ENCODE measurements around the gene APBB1IP. TPM values are rescaled to one million over a fixed set of nuclear protein-coding genes. Genes with fewer than 3 reads are reported as not detected.

The APBB1IP gene
- total RNA-seq, 4 donors from 2014 or later = 1.2 to 2.4 (median 1.9) TPM; not detected in 1

GRCh38 chr10:26408858-26409494 lies 29.2 kb upstream of the APBB1IP start:
- Histone ChIP-seq H3K36me3 (no peaks in the 10 kb centered on the region), H3K9me3 (no peaks in the 10 kb centered on the region), H3K4me3 (no peak overlapping the region), H3K27me3 (no peaks in the 10 kb centered on the region), H3K4me1 (no peaks in the 10 kb centered on the region), H3K27ac (no peak overlapping the region)
- TF ChIP-seq POLR2A (IDR thresholded peaks at IDR 0.05) (no peak), CTCF (IDR thresholded peaks at IDR 0.05) (no peak)
- intact Hi-C loops (cut with DNase I; ENCODE audit: low total_unique reads) = no loop called here
- DNase-seq = no peak

- H3K27me3 ChIP-seq = no peaks in the 10 kb centered on the region
- H3K27ac ChIP-seq = no peak overlapping the region
- DNase-seq = no peak
- intact Hi-C loops (cut with DNase I; ENCODE audit: low total_unique reads) = no loop called here
- H3K4me3 ChIP-seq = no peak overlapping the region
- H3K4me1 ChIP-seq = no peaks in the 10 kb centered on the region
- no peak for TF ChIP-seq POLR2A (IDR thresholded peaks at IDR 0.05)
- H3K9me3 ChIP-seq = no peaks in the 10 kb centered on the region
- H3K36me3 ChIP-seq = no peaks in the 10 kb centered on the region
Measured at GRCh38 chr10:26410356-26410755, 27.8 kb upstream of the APBB1IP start.

GRCh38 chr10:26412932-26413331 lies 25.2 kb upstream of the APBB1IP start:
- no peak overlapping the region for H3K4me3 ChIP-seq
- intact Hi-C loops (cut with DNase I; ENCODE audit: low total_unique reads) = no loop called here
- no peak for TF ChIP-seq CTCF (IDR thresholded peaks at IDR 0.05)
- DNase-seq = no peak
- H3K36me3 ChIP-seq = no peaks in the 10 kb centered on the region
- H3K4me1 ChIP-seq = no peaks in the 10 kb centered on the region
- no peaks in the 10 kb centered on the region for H3K9me3 ChIP-seq
- H3K27ac ChIP-seq = no peak overlapping the region
- H3K27me3 ChIP-seq = no peaks in the 10 kb centered on the region

DNA sequence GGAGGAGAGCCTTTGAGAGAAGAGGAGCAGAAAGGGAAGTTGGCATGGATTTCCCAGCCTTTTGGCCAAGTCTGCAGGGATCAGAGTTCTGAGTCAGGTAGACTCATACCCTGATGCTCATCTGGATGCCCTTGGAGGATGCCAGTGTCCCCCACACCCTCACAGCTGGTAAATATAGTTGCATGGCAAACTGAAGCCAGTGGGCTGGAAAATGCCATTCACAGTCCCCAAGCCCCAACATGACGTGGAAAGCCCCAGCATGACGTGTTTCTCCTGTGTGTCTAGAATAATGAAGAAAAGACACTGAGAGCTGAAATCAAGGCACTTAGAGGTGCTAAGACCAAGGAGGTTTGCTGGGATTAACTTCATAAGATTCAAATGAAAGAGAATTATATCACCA lies 24.8 kb upstream of the APBB1IP start:
- no peak for DNase-seq
- H3K4me3 ChIP-seq = no peak overlapping the region

DNA sequence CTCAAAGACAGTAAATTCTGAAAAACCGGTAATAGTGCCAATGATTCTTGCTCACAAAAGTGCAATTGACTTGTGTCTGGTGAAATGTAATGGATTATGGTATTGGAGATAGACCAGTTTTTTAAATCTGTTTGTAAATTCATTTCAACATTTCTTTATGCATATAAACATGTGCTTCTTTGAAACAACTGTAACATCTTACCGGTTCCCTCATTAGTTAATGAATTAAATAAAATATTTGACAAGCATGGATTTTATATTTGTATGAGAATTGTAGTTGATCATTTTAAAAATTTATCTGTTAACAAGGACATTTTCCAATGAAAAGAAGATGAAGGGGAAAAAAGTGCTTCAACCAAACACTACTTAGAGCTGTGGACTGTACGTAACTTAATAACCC lies 21.0 kb upstream of the APBB1IP start:
- Histone ChIP-seq H3K4me3 (no peak overlapping the region), H3K36me3 (no peaks in the 10 kb centered on the region), H3K9me3 (no peaks in the 10 kb centered on the region), H3K27ac (no peak overlapping the region), H3K27me3 (no peaks in the 10 kb centered on the region), H3K4me1 (no peaks in the 10 kb centered on the region)
- intact Hi-C loops (cut with DNase I; ENCODE audit: low total_unique reads) = no loop called here
- DNase-seq = no peak
- TF ChIP-seq POLR2A (IDR thresholded peaks at IDR 0.05) (no peak), CTCF (IDR thresholded peaks at IDR 0.05) (no peak)

More for the DNA sequence above, 24.8 kb upstream of the APBB1IP start:
- TF ChIP-seq POLR2A (IDR thresholded peaks at IDR 0.05) (no peak), CTCF (IDR thresholded peaks at IDR 0.05) (no peak)
- Histone ChIP-seq H3K9me3 (no peaks in the 10 kb centered on the region), H3K36me3 (no peaks in the 10 kb centered on the region), H3K4me1 (no peaks in the 10 kb centered on the region), H3K27ac (no peak overlapping the region), H3K27me3 (no peaks in the 10 kb centered on the region)
- intact Hi-C loops (cut with DNase I; ENCODE audit: low total_unique reads) = no loop called here

GRCh38 chr10:26422977-26423376 lies 15.2 kb upstream of the APBB1IP start:
- DNase-seq = no peak
- TF ChIP-seq POLR2A (IDR thresholded peaks at IDR 0.05) (no peak), CTCF (IDR thresholded peaks at IDR 0.05) (no peak)
- no peak overlapping the region for H3K4me3 ChIP-seq
- H3K4me1 ChIP-seq = no peaks in the 10 kb centered on the region
- no peaks in the 10 kb centered on the region for H3K36me3 ChIP-seq
- H3K27me3 ChIP-seq = no peaks in the 10 kb centered on the region
- no peak overlapping the region for H3K27ac ChIP-seq
- H3K9me3 ChIP-seq = no peaks in the 10 kb centered on the region
- intact Hi-C loops (cut with DNase I; ENCODE audit: low total_unique reads) = no loop called here

Measured in uterus (tissue), 4 donors.